Activated CD4-positive, alpha-beta T cell treated with anti-CD3 and anti-CD28 coated beads, Interleukin-2, Interleukin-4, amounts not matched to agents 100 ng/mL and 50 ng/mL, durations not matched to agents 16 hours and 8 hours (primary cell): ENCODE measurements around the gene SLC4A2.

ENCODE experiments used
- DNase-seq: peaks from one replicate; pipeline ENCODE4 v3.0.0-alpha.2; 2020; ENCODE audit warnings: low spot score

Gene SLC4A2

DNA sequence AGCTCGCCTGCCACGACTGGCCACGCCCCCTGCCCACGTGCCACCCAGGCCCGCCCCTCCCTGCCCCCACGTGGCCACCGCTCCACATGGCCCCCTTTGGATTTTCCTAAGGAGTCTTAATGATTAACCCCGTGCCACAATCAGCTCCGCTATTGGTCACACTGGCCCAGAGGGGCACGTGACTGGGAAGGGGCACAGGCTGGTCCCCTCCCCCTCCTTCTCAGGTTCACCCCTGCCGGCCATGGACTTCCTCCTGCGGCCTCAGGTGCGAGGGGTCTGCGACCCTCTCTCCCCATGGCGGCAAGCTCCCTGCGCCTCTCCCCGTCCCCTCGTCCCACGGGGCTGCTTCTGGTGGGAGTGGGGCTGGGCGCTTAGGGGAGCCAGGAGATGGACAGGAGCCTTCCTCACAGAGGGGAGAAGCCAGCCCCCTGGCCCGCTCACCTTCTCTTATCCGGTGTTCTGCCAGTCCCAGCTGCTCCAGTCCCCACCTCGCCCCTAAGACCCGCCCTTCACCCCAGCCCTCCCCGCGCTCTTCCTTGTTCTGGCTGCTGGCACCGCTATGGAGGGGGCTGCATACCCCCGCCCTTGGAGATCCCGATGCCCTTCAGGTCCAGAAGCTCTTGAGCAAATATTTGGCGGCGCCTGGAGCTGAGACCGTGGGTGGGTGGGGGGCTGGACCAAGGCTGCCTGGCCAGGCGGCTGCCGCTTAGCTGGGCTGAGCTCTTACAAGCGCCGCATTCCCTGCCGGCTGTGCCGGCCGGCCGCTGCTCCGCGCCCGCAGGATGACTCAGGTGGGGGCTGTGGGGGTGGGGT lies 3.2 kb downstream of the SLC4A2 start:
- no peak for DNase-seq

- DNase-seq, result no peak
These were observed 3.8 kb downstream of the SLC4A2 start for GRCh38 chr7:151063212-151063561.

DNA sequence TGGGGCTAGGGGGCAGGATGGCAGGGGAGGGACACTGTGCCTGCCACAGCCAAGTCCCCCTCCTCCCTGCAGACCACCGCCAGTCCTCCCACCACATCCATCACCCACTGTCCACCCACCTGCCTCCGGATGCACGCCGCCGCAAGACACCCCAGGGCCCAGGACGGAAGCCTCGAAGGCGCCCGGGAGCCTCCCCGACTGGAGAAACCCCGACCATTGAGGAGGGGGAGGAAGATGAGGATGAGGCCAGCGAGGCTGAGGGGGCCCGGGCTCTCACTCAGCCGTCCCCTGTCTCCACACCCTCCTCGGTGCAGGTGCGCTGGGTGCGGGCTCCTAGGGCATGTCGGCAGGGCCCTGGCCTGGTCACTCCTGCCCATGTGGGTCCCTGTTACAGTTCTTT lies 5.1 kb downstream of the SLC4A2 start:
- DNase-seq, result no peak

DNA sequence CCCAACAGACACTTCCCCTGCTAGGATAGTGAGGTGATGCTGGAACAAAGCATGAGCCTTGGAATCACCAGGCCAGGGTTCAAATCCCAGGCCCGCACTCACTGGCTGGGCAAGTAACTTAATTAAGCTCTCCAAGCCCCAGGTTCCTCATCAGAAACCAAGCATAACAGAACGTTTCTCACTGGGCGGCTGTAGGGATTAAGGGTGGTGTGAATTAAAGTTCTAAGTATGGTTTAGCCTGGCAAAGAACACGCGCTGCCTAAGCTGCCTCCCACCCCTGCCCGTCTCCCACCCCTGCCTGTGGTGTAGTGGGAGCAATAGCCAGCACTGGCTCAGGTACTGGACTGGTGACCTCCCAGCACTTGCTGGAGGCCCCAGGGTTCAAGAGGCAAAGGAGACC lies 5.6 kb downstream of the SLC4A2 start:
- no peak for DNase-seq

GRCh38 chr7:151065516-151065915 lies 6.1 kb downstream of the SLC4A2 start:
- DNase-seq, result no peak

- no peak for DNase-seq
These were observed 7.0 kb downstream of the SLC4A2 start for GRCh38 chr7:151066273-151066974.

DNA sequence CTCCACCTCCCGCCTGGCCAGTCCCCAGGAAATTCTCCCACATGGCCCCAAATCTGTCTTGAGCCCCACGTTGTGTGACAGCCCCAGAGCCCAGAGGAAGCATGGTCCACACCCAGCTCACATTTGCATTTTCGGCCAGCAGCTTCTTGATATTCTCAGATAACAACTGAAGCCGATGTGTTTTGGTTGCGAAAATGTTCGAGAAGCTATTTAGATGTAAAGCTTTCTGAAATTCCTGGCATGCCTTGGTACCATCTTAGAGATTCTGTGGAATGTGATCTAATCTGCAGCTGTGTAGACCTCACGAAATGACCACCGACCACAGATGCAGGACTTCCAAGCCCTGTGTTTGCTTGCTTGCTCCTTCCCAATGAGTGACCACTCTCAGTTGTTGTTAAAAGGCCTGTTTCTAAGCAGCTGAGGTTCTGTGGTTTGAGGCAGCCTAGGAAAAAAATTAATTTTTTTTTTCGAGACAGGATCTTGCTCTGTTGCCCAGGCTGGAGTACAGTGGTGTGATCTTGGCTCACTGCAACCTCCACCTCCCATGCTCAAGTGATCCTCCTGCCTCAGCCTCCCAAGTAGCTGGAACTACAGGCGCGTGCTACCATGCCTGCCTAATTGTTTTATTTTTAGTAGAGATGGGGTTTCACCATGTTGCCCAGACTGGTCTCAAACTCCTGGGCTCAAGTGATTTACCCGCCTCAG lies 8.8 kb downstream of the SLC4A2 start:
- no peak for DNase-seq

- DNase-seq, result no peak
These were observed 10.6 kb downstream of the SLC4A2 start for GRCh38 chr7:151069841-151070573.

GRCh38 chr7:151070574-151070960 lies 11.2 kb downstream of the SLC4A2 start:
- DNase-seq, result no peak

- DNase-seq, result no peak
These were observed 11.9 kb downstream of the SLC4A2 start for GRCh38 chr7:151071032-151071866.

DNA sequence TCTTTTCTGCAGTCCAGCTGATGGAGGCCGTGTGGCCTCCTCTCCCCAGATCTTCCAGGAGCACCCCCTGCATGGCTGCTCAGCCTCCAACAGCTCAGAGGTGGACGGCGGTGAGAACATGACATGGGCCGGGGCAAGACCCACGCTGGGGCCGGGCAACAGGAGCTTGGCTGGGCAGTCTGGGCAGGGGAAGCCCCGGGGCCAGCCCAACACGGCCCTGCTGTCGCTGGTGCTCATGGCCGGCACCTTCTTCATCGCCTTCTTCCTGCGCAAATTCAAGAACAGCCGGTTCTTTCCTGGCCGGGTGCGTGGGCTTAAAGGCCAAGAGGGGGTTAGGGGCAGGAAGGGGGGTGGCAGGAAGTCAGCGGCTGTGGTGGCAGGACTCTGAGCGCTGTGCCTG lies 14.6 kb downstream of the SLC4A2 start:
- no peak for DNase-seq

DNA sequence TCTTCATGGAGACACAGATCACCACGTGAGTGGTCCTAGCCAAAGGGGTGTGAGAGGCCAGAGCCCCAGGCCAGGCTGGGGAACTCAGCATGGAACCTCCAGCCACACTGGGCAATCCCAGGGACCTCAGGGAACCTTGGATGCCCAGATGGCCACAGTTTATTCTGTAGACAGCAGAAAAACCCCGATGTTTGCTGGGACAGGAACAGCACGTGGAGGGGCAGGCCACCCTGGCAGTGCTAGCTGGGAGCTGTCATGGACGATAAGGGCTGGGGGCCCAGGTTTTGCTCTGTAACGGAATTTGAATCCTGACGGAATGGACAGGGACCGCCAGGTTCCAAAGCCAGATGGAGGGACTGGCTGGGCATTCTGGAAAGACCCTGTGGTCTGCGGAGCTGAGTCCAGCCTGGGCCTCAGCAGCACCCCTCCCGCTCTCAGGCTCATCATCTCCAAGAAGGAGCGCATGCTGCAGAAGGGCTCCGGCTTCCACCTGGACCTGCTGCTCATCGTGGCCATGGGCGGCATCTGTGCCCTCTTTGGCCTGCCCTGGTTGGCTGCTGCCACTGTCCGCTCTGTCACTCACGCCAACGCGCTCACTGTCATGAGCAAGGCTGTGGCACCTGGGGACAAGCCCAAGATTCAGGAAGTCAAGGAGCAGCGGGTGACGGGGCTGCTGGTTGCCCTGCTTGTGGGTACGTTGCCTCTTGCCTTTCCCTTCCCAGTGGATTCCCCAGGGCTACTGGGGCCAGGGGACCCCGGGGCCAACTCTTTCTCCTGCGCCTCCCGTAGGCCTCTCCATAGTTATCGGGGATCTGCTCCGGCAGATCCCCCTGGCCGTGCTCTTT lies 15.7 kb downstream of the SLC4A2 start:
- no peak for DNase-seq

GRCh38 chr7:151075662-151075971 lies 16.2 kb downstream of the SLC4A2 start:
- DNase-seq, result no peak

- DNase-seq, result no peak
These were observed 16.6 kb downstream of the SLC4A2 start for GRCh38 chr7:151075978-151076426.

DNA sequence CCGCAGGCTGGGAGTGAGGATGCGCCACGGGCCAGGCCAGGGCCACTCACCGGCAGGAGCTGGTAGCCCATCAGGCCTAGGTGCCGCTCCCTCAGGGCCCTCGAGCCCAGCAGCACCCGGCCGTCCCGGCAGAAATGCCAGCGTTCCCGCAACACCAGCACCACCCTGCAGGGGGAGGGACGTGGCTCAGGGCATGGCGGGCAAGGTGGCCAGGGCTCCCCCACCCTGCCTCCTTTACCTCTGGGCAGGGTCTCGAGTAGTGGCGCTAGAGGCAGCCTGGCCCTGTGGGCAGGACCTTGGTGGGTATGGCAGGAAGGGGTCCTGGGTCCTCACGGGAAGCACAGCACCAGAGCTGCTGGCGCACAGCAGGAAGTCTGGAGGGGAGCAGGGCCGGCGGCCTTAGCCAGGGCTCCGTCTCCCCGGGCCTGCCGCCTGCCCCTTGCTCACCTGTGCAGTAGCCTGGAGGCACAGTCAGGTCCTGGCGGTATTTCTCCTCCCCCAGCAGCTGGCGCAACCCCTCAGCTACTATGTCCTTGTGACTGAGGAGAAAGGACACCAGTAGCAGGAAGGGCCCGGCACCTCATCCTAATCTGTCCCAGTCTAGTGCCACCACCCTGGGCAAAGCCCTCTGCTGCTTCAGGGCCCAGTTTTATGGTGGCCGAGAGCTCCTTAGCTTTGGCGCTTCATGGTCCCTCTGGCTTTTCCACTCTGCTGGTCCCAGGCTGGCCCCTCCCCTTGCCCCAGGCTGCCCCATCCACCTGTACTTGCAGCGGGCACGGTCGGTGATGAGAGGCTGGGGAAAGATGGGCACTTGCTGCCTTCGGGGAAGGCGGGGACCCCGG lies 17.7 kb downstream of the SLC4A2 start:
- no peak for DNase-seq

- DNase-seq, result no peak
These were observed 18.4 kb downstream of the SLC4A2 start for GRCh38 chr7:151077705-151078232.

DNA sequence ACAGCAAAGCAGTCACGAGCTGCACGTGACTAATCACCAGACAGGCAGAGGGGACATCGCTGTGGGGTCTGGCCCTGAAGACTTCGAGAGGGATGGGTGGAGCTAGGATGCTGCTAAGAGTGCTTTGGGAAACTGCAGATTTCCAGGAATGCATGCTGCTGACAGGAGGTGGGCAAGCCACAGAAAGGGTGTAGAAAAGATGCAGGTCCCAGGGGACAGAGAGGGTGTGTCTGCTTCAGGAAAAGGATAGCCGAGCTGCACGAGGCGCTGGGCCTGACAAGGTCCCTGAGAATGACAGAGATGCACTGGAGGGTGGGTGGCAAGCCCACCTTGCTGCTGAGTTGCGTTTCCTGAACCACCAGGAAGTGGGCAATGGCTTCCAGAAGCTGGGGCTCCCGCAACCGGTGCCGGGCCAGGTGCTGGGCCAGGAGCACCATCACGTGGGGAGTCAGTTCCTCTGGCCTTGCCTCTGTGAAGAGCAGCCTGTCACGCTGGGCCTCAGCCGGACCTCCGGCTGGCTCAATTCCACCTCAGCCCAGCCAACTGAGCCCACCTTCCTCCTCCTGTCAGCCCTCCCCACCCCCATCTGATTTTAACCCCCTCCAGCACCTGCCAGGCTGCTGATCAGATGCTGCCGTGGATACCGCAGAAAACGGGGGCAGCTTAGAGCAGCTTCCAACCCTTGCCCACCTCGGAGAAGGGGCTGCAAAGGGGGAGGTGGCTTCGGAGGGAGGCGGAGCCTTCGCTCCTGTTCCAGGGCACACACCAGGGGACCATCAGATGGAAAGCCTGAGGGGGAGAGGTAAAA lies 19.0 kb downstream of the SLC4A2 start:
- DNase-seq, result no peak

DNA sequence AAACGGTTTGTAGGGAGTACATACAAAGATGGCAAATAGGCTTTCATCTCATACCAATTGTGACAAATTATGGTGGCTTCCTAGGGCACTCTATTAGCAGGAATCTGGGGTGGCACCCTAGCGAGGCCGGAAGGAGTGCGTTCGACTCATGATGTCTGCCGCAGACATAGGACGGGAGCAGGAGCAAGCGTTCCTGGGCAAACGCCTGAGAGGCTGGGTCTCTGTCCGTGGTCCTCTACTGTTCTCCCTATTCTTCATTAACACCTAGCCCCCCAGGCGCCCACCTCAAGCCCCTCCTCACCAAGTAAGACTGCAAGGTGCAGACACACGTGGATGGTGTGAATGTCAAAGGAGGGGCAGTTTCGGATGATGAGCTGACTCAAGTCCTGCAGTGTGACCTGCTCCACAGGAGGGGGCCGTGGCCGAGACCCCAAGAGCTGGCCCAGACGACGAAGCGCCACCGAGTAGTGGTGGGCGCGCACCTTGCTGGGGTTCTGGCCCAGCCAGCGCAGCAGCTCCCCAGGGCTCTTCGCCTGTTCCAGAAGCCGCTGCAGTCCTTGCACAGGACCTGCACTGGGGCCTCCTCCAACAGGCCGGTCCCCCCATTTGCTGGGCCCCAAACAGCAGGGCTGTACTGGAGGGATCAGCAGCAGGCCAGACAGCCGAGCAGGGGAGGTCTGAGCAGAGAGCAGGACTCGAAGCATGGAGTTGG lies 20.0 kb downstream of the SLC4A2 start:
- no peak for DNase-seq
